ENCODE measurements around the gene VASH1.

DNA sequence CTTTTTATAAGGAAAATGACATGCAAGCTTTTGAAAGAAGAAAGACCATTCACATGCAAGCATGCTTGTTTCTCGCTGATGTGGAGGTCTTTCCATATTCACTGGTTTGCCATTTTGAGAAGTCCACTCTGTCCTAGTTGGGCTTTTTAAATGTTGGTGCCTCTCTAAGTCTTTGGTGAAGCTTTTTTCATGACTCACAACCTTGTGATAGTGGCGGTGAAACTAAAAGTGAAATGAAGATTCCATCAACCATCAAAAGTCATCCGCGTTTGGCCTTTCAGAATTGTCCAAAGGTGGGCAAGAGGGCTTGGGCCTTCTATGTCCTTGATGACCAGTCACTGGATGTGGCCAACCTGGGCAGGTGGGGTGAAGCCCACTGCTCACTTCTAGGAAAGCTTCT, 69.3 kb downstream of the VASH1 start:
- TF ChIP-seq, protein P1, sequence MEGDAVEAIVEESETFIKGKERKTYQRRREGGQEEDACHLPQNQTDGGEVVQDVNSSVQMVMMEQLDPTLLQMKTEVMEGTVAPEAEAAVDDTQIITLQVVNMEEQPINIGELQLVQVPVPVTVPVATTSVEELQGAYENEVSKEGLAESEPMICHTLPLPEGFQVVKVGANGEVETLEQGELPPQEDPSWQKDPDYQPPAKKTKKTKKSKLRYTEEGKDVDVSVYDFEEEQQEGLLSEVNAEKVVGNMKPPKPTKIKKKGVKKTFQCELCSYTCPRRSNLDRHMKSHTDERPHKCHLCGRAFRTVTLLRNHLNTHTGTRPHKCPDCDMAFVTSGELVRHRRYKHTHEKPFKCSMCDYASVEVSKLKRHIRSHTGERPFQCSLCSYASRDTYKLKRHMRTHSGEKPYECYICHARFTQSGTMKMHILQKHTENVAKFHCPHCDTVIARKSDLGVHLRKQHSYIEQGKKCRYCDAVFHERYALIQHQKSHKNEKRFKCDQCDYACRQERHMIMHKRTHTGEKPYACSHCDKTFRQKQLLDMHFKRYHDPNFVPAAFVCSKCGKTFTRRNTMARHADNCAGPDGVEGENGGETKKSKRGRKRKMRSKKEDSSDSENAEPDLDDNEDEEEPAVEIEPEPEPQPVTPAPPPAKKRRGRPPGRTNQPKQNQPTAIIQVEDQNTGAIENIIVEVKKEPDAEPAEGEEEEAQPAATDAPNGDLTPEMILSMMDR (IDR thresholded peaks at IDR 0.05): no peak
- TF ChIP-seq EP300 (IDR thresholded peaks at IDR 0.05) (no peak), POLR2AphosphoS5 (IDR thresholded peaks at IDR 0.05) (no peak)

Data from gastroesophageal sphincter (tissue), 3 donors.